GM23338 (cell line): ENCODE results near the gene HUS1. TPM values are rescaled to one million over a fixed set of nuclear protein-coding genes. Genes with fewer than 3 reads are reported as not detected.

Experiments
- ATAC-seq: fragments of 200-7000 bp; cut with Tn5 transposase; 3 replicates; pipeline ENCODE4 v1.9.1; 2020
- DNase-seq: peaks from one replicate; pipeline ENCODE4 v3.0.0-alpha.2; 2015; ENCODE audit warnings: low spot score
- H2AFZ ChIP-seq: fragments of 200-600 bp; sonication (generic); 2 replicates; pipeline ENCODE4 v1.8.0; 2016; ENCODE audit warnings: antibody characterized with exemption, mild to moderate bottlenecking, moderate library complexity
- H3F3A ChIP-seq: fragments of 200-600 bp; sonication (generic); replicated peaks from 2 replicates; pipeline ENCODE4 v1.8.0; 2017; ENCODE audit warnings: antibody characterized with exemption, mixed run types, low read depth
- H3K27ac ChIP-seq: fragments of 200-600 bp; sonication (generic); 2 replicates; pipeline ENCODE4 v1.6.1; 2016; ENCODE audit warnings: low read depth
- H3K27me3 ChIP-seq: fragments of 200-600 bp; sonication (generic); 2 replicates; pipeline ENCODE4 v1.8.0; 2016; ENCODE audit warnings: mild to moderate bottlenecking, mixed run types, moderate library complexity; ENCODE audit not compliant: insufficient read depth
- H3K36me3 ChIP-seq: fragments of 200-600 bp; sonication (generic); 2 replicates; pipeline ENCODE4 v1.8.0; 2016; ENCODE audit warnings: mild to moderate bottlenecking; ENCODE audit not compliant: insufficient read depth
- H3K4me1 ChIP-seq: fragments of 200-600 bp; sonication (generic); 2 replicates; pipeline ENCODE4 v1.8.0; 2016; ENCODE audit warnings: mild to moderate bottlenecking, moderate library complexity; ENCODE audit not compliant: insufficient read depth
- H3K4me2 ChIP-seq: fragments of 200-600 bp; sonication (generic); 2 replicates; pipeline ENCODE4 v1.7.1; 2017; ENCODE audit warnings: mixed run types
- H3K4me3 ChIP-seq: fragments of 200-600 bp; sonication (generic); 2 replicates; pipeline ENCODE4 v1.6.1; 2016; ENCODE audit warnings: mixed run types
- H3K79me2 ChIP-seq: fragments of 200-600 bp; sonication (generic); replicated peaks from 2 replicates; pipeline ENCODE4 v1.8.0; 2017; ENCODE audit warnings: mild to moderate bottlenecking; ENCODE audit not compliant: insufficient read depth
- H3K9me2 ChIP-seq: fragments of 200-600 bp; sonication (generic); 2 replicates; pipeline ENCODE4 v1.8.0; 2017; ENCODE audit not compliant: insufficient read depth
- H4K20me1 ChIP-seq: fragments of 200-600 bp; sonication (generic); replicated peaks from 2 replicates; pipeline ENCODE4 v1.8.0; 2017; ENCODE audit warnings: mild to moderate bottlenecking; ENCODE audit not compliant: insufficient read depth
- H3K27ac Mint-ChIP-seq: 2 replicates; pipeline ENCODE4 v1.8.0; 2020; ENCODE audit warnings: inconsistent platforms, mild to moderate bottlenecking, moderate library complexity, mixed read lengths
- H3K27me3 Mint-ChIP-seq: 3 replicates; pipeline ENCODE4 v1.8.0; 2022; ENCODE audit warnings: low read depth, mild to moderate bottlenecking, moderate library complexity, mixed read lengths, inconsistent platforms; ENCODE audit not compliant: insufficient read depth, poor library complexity
- H3K36me3 Mint-ChIP-seq: 3 replicates; pipeline ENCODE4 v1.8.0; 2021; ENCODE audit warnings: low read depth, mild to moderate bottlenecking, inconsistent platforms, moderate library complexity, mixed read lengths
- H3K4me1 Mint-ChIP-seq: 3 replicates; pipeline ENCODE4 v1.8.0; 2020; ENCODE audit warnings: mild to moderate bottlenecking, inconsistent platforms, mixed read lengths
- H3K4me3 Mint-ChIP-seq: 3 replicates; pipeline ENCODE4 v1.8.0; 2021; ENCODE audit warnings: moderate library complexity, mild to moderate bottlenecking, inconsistent platforms, mixed read lengths
- H3K9me3 Mint-ChIP-seq: 3 replicates; pipeline ENCODE4 v1.8.0; 2020; ENCODE audit warnings: moderate library complexity, mild to moderate bottlenecking, inconsistent platforms, mixed read lengths
- CTCF ChIP-seq, 2 experiments: fragments of 200-600 bp in 1 of 2; sonication (generic) in 1 of 2; conservative IDR thresholded peaks; 2 replicates each; pipeline versions ENCODE4 v1.5.1 to v1.6.1; 2016 to 2017; ENCODE audit warnings: antibody characterized with exemption in 2 of 2, low read depth in 2 of 2, mild to moderate bottlenecking in 2 of 2, moderate library complexity in 1 of 2
- ZNF462 ChIP-seq: fragments of 250-450 bp; sonication (Bioruptor Pico); IDR thresholded peaks from 2 replicates; pipeline ENCODE4 v1.5.0; 2020; ENCODE audit warnings: mild to moderate bottlenecking, moderate library complexity
- polyA plus RNA-seq: library from polyadenylated mRNA; unstranded; fragments of >200 nt; fragmentation: Nextera tagmentation; extraction: Ambion mirVana; gene quantifications from 2 replicates; pipeline ENCODE4 v1.2.1, GENCODE V29; 2016
- total RNA-seq: library from RNA; depleted of rRNA; stranded (reverse); fragments of >200 nt; shearing (Covaris generic); gene quantifications from 2 replicates; pipeline ENCODE4 v1.2.3, GENCODE V29; 2014

The HUS1 gene
- total and polyA plus RNA-seq, 2 experiments from 2014 or later: 14.9 to 29.7 TPM

DNA sequence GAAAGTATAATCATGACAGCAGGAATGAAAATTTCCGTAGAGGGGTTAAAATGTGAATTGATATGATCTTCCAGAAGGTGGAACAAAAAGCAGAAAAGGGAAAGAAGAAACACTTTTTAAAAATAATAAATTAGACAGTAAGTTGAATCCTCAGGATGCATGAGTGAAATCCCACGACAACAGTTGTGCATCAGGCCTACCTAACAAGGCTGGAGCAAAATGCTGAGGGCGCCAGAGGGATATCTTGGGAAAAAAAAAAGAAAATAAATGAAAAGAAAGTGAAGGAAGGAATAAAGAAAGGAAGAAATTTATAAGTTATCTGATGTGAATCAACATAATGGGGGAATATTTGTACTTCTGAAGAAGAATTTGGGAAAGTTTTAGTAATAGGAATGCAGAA lies 13.0 kb upstream of the HUS1 start:
- TF ChIP-seq ZNF462 (CRISPR knock-in tag): no peak
- TF ChIP-seq CTCF (conservative IDR thresholded peaks at IDR 0.05; ENCODE audit: low read depth in 2 of 2): peak in 1 of 2 experiments; percentile 22; a peak in 2 of 4 replicates

More for the DNA sequence above, 13.0 kb upstream of the HUS1 start:
- Histone ChIP-seq H3K27me3 (no peaks in the 10 kb centered on the region), H3K4me1 (peaks cover 12% of the 10 kb centered on the region), H3K79me2 (no peaks in the 10 kb centered on the region), H3F3A (no peaks in the 10 kb centered on the region), H3K36me3 (no peaks in the 10 kb centered on the region), H3K27ac (no peak overlapping the region), H3K4me2 (peak overlapping the region; percentile 72), H3K9me2 (peaks cover 8% of the 10 kb centered on the region; the same call in 1 of the 2 replicates), H3K4me3 (no peak overlapping the region), H4K20me1 (no peaks in the 10 kb centered on the region), H2AFZ (no peak overlapping the region)
- Mint-ChIP-seq H3K27ac (peak overlapping the region; percentile 89; the same call in 1 of the 2 replicates), H3K27me3 (peaks cover 2% of the 10 kb centered on the region), H3K36me3 (no peaks in the 10 kb centered on the region), H3K9me3 (peaks cover 6% of the 10 kb centered on the region; the same call in 2 of the 3 replicates), H3K4me1 (peaks cover 29% of the 10 kb centered on the region), H3K4me3 (peak overlapping the region; percentile 78; the same call in 2 of the 3 replicates)
- DNase-seq (peak; percentile 11), ATAC-seq (peak; percentile 11; the same call in 1 of the 3 replicates)
